IPS-NIHi7 (cell line): ENCODE results near the gene RNU1-3.
"Not testable (repeated sequence)": the region's sequence is repeated elsewhere in the genome, so short reads cannot be mapped to it uniquely, and the experiment has no call there.

ENCODE experiments used
- DNase-seq: peaks from one replicate; pipeline ENCODE4 v3.0.0; 2012; ENCODE audit warnings: mixed read lengths; ENCODE audit errors: extremely low spot score

Gene RNU1-3

DNA sequence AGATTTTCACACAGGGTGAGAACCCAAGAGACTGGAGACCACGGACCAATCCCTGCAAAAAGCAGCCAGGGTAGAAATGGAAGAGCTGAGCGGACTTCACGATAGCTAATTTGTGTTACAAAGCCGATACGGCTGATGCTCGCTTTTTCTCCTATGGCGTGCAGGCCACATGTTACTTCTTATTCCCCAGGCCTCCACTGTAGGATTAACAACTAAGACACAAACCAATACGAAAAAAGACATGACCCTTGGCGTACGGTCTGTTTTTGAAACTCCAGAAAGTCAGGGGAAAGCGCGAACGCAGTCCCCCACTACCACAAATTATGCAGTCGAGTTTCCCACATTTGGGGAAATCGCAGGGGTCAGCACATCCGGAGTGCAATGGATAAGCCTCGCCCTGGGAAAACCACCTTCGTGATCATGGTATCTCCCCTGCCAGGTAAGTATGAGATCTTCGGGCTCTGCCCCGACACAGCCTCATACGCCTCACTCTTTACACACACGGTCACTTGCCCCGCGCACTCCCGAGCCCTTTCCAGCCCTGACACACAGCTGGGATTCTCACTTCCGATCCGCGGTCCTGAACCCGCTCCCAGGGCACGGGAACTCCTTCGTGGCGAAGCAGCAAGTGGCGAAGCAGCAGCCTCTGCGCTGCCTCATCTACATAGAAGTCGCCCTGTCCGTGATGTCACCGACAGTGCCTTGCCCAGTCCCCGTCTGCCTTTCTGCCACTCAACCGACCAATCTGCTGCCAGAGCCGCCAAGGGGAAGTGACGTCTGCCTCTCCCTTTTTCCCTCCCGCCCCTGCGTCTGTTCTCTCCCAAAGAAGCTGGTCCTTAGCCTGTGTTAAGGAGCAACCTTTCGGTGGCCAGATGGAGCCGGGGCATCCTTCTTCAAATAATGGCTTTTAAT lies at the start of gene RNU1-3:
TSS of gene RNU1-3 (minus strand) at position 447 of the 912 bp plus-strand sequence.
- DNase-seq: not testable (repeated sequence)

GRCh38 chr1:16713480-16713879 lies 46.7 kb upstream of the RNU1-3 start:
- not testable (repeated sequence) for DNase-seq

DNA sequence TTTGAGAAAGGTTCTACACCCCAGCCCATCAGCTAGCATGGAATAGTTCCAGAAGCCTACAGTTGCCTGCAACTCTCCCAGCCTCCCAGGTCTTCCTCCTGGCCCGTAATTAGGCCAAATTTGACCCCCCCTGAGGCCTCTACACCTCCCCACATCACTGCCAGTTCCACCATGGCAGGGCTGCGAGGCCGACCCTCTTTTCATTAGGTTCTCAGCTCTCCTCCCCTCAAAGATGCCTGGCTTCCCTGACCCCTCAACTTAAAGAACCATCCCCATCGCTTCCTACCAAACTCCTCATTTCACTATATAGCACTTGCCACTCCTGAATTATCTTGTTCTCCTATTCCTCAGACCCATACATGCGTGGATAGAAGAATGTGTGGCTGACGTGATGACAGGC lies 46.2 kb upstream of the RNU1-3 start:
- DNase-seq: not testable (repeated sequence)

DNA sequence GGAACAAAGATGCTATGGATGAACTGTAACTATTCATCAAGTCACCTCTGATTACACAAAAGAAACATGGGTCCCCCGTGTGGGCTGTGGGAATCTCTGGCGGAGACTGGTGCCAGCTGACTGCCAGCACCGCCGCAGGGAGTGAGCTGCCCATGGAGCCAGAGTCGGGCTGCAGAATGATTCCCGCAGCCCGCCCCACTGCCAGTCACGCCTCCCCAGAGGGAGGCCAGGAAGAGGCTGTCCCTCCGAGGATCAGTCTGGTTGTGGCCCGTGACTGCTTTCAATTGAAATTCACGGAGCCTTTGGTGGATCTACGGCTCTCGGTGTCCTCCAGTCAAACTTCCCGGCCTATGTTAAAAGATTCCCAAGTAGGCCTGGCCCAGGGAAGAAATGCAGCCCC lies 45.8 kb upstream of the RNU1-3 start:
- DNase-seq: not testable (repeated sequence)

DNA sequence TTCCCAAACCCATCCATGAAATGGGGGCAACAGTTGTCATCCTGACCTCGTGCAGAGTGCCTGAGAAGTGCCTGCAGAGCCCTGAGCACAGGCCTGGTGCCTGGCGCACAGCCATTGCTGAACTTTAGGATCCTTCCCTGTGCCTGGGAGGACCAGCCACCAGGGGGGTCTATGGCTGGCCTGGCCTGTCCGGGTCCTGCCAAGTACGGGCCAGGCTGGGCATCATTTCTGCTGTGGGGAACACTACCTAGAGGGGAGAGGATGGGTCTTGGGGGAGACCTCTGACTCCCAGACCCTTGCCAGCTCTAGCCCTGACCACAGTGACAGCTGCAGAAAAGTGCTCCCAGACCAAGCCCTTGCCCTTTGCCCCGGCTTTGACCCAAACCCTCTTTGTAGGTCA lies 45.4 kb upstream of the RNU1-3 start:
- not testable (repeated sequence) for DNase-seq

DNA sequence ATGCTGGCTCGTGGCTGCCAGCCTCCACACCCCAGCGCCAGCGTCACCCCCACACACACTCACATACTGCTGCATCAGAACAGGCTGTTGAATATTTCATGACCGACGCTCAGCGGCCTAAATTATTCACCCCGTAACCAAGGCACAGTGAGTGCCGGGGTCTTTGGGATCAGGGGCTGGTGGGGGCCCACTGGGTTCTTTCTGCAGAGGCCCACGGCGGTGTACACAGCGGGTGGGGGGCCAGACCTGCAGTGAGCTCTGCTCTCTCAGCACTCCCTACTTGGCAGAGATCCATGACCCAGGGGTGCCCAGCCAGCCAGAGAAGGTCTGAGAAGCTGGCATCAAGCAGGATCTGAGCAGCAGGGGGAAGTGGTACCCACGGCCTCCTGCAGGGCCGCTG lies 43.9 kb upstream of the RNU1-3 start:
- DNase-seq: not testable (repeated sequence)

DNA sequence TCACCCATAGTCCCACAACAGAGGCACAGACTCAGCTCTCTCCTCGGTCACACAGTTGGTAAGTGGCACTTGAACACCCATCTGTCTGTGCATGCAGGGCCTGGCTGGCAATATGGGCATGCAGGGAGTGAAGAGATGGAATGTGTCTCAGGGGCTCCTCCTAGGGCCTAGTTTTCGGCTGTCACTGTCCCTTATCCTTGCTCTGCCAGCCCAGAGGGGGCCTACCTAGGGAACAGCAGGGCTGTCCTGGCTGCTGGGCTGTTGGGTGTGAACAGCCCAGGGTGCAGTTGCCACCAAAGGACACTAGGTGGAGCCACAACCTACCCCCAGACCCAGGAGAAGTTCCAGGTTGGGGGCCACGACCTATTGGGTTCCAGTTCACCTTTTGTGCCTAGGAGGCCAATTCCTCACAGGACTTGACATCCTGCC lies 42.9 kb upstream of the RNU1-3 start:
- not testable (repeated sequence) for DNase-seq

GRCh38 chr1:16708704-16709103 lies 42.0 kb upstream of the RNU1-3 start:
- not testable (repeated sequence) for DNase-seq

- not testable (repeated sequence) for DNase-seq
Measured at GRCh38 chr1:16707130-16708093, 40.7 kb upstream of the RNU1-3 start.

DNA sequence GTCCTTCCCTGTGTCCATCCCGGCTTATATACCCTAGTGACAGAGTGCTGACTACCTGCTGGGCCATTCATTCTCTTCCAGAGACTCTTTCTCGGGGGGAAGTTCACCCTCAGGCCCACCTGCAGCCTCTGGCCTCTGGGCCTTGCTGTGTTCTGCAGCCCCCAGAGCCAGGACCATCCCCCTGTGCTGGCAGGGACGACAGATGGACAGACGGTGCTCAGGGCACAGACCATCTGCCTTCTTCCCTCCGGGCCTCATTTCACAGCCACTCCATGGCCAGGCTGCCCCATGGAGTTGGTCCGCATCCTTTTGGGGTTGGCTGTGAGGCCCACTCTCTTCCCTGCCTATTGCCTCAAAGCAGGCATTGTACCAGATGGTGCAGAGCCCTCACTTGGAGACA lies 39.6 kb upstream of the RNU1-3 start:
- not testable (repeated sequence) for DNase-seq

DNA sequence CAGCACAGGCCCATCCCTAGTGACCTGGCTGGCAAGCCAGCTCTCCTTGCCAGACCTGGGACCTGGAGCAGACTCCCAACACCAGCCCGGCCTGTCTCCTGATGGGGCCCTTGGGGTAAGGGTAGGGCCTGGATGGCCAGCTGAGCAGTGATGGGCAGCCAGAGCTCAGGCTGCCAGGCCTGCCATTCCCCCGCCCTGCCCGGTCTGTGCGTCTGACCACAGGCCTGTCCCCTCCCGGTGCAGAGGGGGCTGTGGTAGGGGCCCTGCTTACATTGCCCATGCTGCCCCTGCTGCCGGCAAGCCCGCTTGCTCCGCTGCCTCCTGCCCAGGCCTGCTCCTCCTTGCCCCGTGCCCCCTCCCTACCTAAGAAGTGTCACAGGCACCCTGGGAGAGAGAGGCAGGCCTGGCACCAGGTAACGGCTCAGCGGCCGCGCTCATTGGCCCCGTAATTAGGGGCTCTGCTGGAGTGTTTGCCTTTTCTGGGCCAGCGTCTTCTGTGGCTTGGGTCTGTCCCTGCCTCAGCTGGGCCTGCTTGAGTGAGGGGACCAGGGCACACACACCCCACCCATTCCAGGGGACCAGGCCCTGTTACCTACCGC lies 37.9 kb upstream of the RNU1-3 start:
- DNase-seq: not testable (repeated sequence)

DNA sequence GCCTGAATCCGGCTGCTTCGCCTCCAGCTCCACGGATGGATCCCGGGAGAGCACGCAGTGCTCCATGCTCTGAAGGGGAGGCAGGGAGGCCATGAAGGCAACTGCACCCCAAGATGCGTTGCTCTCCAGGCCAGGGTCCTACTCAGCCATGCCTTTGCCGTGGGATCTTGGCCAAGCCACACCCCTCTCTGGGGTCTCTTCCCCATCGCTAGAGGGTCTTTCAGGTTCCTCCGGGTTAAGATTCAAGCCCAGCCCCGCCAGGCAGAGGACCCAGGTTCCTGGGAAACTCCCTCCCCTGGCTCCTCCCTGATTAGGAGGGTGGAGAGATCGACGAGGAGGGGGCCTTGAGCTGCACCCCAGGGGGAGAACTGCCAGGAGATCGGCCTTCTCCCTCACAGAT lies 37.3 kb upstream of the RNU1-3 start:
- DNase-seq: not testable (repeated sequence)

- not testable (repeated sequence) for DNase-seq
Measured at GRCh38 chr1:16703602-16704001, 36.9 kb upstream of the RNU1-3 start.

- DNase-seq: not testable (repeated sequence)
Measured at GRCh38 chr1:16703141-16703540, 36.4 kb upstream of the RNU1-3 start.

- DNase-seq: not testable (repeated sequence)
Measured at GRCh38 chr1:16702280-16702679, 35.5 kb upstream of the RNU1-3 start.

GRCh38 chr1:16701189-16701588 lies 34.4 kb upstream of the RNU1-3 start:
- not testable (repeated sequence) for DNase-seq

DNA sequence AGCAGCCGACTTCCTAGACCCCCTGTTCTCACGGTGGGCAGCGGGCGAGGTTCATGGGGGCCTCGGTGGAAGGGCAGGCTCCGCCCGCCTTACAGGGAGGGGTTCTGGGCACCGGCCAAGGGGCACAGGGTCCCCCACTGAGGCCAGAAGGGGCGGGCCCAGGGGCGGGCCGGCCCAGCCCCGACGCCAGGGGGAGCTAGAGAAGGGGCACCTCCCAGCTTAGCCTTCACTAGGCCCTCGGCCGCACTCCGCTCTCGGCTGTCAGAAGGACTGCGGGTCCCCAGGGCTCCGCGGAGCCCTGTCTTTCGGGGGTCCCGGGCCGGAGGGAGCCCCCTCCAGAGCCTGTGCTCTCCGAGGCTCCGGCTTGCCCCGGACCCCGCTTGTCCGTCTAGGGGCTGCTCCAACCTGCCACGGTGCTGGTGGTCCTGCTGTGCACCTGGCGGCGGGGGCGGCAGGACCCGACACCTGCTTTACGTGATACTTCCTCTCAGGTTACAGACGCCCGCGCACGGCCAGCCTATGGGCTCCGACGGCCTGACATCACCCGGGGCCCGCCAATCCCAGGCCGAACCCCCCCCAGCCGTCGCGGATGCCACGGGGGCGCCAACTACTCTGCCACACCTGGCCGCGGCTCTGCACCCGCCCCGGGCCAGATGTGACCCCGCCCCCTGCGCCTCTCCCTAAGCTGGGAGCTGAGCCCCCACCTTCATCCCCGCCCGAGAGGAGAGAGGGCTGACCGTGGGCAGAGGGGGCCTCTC lies 33.6 kb upstream of the RNU1-3 start:
- not testable (repeated sequence) for DNase-seq

GRCh38 chr1:16699440-16699839 lies 32.7 kb upstream of the RNU1-3 start:
- DNase-seq: not testable (repeated sequence)

DNA sequence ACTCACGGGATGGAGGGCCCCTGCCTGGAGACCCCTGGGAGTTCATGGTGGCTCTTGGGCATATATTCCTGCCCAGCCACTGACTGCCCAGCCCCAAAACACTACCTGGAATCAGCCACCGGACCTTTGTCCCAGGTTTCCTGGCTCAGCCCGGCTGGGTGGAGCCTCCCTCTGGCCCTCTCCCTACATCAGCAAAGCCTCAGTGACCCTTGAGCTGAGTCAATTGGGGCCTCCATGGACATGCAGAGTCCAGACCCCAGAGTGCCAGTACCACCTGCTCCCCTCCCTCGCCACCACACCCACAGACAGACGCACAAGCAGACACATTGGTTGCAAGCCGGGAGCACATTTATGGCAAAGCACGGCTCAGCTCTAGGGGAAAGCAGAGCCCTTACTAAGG lies 30.4 kb upstream of the RNU1-3 start:
- DNase-seq: not testable (repeated sequence)

DNA sequence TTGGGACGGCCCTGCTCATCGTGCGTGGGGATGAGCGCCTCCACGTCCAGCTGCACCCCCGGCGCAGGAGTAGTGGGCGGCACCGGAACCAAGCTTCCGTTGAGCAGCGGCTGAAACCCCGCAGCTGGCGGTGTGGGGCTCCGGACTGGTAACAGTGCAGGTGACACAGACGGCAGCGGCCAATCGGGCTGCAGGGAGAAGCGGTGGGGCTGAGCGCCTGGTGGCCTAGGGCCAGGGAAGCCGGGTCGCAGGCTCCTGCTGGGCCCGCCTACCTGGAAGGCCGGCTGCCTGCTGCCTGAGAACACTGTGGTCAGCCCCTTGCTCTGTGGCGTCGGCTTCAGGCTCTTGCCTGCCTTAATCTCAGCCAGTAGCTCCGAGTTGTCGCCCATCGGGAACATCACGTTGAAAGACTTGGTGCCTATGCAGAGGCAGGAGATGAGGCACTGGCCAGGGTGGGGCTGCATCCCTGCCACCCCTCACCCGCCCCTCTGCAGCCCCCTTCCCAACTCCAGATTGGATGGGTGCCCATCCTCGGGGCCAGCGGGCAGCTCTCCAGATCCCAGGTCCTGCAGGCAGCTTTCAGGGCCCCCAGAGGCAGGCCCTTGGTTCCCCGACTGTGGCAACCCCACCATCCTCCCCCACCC lies 29.9 kb upstream of the RNU1-3 start:
- DNase-seq: not testable (repeated sequence)
